Urothelium cell line (cell line): ENCODE measurements around the gene CSRP3.

ENCODE experiments used
- DNase-seq: peaks from one replicate; pipeline ENCODE4 v3.0.0; 2011; ENCODE audit warnings: low spot score, mixed read lengths
- FAIRE-seq: peaks from 2 replicates; lab custom pipeline; 2011; peaks lifted over from hg19 to GRCh38; lab: Jason Lieb, UNC

Gene CSRP3

DNA sequence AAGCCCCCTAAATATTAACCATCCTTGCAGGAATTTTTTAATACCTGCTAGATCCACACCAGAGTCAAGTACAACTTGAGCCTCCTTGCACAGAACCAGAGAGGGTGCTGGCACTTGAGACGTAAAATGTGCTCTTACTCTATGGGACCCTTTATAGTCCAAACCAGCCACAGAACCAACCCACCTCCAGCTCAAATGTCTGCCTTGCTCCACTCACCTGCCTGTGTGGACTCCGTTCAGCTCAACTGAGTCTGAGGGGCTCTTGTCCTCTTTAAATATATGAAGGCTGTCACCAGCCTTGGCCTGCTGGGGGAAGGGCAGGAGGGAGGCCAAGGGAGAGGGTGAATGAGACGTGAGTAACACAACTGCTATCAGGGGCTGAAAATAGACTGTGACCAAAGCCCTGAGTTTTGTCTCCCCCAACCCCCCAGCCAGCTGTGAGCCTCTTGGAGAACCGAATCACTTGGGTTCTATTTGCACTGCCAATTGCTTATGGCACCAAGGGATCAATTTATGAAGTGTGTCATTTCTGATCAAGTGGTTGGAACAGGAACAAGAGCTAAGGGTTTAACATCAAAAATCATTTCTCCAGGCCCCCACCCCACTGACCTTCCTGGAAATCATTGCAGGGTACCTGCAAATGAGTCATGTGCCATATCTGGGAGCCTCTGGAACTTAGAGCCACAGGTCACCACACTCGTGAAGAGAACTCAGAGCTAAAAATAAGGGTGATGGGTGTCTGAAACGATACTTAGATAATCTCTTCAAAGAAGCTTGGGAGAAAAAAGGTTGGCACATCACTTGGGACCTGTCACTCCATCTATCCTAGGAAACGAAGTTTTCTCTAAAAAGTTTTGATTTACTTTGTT, at the start of gene CSRP3:
CSRP3 (minus strand) TSS at position 247 of the 869 bp plus-strand sequence. CDS start 9,535 bp downstream, outside the sequence.
- DNase-seq: peak; percentile 23

DNA sequence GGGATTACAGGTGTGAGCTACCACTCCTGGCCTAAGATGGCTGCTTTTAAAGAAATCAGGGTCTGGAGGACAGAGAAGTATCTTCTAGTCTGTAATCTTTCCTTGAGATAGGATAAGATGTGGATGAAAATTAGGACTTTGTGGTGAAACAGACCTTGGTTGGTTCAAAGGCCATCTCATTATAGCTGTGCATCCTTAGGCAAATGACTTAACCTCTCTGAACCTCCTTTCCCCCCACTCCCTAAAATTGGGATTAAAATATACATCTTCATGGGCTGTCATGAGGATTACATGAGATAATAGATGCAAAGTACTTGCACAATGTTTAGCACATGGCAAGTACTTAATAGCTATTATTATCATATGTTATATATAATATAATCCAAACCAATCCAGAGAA, 49.8 kb upstream of the CSRP3 start:
- no peak for DNase-seq
- FAIRE-seq: no peak

More for the DNA sequence above, at the start of gene CSRP3:
- FAIRE-seq: no peak

DNA sequence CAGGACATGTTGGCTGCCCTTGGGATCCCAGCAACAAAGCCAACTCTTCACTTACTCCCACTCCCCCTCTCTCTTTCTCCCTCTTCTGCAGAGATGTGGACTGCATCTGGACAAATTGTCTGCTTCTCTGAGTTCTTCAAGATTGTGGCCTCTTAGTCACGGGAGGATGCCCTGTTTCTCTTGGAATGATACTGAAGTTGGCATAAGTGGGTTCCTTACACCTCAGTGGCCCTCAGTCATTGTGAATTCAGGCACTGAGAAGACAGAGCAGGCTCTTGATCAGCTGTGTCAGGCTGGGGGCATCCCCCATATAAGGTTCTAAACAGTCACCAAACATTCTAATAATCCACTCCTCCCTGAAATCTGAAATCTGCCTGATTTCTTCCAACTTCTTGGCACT, 45.0 kb upstream of the CSRP3 start:
- DNase-seq (no peak), FAIRE-seq (no peak)

DNA sequence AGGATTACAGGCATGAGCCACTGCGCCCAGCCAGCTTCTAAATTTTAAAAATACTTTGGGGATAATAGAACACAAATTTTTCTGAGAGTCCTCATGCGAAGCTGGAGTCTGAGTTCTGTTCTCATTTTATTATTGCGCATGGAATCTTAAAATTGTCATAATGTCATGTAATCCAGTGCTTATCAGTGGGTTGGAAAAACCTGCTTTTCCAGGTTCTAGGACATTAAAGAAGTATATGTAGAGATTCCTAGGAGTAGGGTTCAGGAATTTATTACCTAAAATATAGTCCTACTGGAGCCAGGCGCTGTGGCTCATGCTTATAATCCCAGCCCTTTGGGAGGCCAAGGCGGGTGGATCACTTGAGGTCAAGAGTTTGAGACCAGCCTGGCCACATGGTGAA, 43.6 kb upstream of the CSRP3 start:
- DNase-seq (no peak), FAIRE-seq (no peak)

DNA sequence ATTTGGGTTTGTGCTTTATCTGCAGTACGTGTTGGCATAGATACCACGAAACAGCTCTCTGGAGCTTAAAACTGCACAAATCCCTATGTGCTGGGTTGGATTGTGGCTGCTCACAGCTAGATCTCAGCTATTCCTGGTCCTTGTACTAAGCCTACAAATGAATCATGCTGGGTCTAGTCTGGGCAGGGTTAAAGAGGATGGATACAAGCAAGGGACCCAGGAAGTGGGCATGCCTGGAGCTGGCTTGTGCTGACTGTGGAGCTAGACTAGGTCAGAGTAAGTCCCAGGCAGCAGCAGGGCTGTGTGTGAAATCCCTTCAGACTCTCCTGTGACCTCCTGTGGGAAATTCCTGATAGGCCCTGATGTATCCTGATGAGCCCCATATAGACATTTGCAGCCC, 42.8 kb upstream of the CSRP3 start:
- FAIRE-seq (no peak), DNase-seq (no peak)

DNA sequence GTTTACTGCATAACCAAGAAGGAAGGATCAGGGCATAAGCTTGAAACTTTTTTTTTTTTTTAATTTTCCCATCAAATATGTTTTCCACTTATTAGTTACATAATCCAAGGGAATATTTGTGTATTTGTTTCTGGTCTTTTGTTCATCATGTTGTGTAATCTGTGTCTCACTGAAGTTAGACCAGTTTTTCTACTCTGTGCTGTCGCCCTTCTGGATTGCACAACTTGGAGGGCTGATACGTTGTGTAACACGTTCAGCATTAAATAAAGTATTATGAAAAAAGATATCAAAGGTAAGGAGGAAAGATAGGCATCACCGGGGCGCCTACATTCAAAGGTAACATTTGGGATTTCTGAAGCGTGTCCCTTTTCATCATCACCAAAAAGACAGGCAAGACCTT, 42.3 kb upstream of the CSRP3 start:
- DNase-seq (no peak), FAIRE-seq (no peak)

DNA sequence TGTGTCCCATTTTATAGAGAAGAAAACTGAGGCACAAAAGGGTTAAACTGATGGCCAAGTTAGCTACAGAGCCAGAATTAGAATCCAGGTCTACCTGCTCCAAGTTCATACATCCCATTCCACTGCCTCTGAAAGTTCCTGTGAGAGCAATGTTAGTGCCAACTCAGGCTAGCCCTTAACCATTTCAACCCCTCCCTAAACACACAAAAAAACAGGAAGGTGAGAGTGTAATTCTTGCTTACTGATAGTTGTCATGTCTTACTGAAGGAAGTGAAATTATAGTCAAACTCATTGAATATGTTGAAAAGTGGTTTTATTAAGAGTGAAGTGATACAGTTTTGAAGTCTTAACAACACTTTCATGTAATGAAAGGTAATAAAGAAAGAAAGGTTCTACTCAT, 41.8 kb upstream of the CSRP3 start:
- FAIRE-seq: no peak
- no peak for DNase-seq

DNA sequence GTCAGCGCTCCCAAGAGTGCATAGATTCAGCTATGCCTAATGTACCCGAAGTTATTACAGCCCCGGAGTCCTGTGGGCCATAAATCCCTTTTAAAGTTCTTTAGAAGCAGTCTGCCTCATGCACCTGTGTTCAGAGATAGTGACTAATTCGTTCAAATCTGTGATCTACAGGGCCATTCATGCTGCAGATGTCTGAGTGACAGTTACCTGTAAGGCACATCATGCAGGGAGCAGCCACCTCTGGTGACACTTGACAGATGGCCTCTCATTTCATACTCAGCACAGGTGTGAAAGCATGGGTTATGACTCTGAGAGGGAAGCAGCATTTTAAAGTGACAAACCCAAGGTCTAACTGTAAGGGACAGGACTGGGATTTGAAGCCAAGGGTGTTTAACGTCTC, 41.4 kb upstream of the CSRP3 start:
- FAIRE-seq (no peak), DNase-seq (no peak)

DNA sequence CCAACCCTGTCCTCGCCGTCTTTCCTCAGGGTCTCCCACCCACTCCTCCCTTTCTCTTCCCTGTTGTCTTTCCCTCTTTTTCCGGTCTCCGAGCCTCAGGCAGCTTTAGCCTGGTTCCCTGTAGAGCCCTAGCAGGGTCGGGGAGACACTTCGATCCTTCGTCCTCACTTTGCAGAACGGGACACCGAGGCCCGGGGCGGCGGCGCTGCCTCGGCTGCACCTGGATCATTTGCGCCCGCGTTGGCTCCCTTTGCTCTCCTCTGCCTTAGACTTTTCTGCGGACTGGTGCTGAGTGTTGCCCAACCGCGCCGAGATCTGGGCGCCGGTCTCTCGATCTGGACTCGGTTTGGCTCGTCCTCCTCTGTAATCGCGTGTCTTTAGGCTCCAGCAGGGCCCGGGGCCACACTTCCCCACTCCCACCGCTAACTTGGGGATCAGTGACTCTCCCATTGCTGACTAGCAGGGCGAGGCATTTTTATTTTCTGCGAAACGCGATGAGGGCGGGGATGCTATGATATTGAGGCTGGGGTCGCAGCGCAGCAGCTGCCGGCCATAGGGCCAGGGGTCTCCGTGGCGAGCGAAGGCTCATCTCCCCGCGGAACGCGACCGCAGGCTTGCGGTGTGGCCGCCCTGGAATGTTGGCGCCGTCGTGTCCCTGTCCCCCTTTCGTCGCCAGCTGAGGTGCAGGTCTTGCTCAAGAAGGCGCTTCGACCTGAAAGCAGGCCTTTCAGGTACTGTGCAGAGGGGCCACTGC, 40.6 kb upstream of the CSRP3 start:
- FAIRE-seq: no peak
- no peak for DNase-seq

DNA sequence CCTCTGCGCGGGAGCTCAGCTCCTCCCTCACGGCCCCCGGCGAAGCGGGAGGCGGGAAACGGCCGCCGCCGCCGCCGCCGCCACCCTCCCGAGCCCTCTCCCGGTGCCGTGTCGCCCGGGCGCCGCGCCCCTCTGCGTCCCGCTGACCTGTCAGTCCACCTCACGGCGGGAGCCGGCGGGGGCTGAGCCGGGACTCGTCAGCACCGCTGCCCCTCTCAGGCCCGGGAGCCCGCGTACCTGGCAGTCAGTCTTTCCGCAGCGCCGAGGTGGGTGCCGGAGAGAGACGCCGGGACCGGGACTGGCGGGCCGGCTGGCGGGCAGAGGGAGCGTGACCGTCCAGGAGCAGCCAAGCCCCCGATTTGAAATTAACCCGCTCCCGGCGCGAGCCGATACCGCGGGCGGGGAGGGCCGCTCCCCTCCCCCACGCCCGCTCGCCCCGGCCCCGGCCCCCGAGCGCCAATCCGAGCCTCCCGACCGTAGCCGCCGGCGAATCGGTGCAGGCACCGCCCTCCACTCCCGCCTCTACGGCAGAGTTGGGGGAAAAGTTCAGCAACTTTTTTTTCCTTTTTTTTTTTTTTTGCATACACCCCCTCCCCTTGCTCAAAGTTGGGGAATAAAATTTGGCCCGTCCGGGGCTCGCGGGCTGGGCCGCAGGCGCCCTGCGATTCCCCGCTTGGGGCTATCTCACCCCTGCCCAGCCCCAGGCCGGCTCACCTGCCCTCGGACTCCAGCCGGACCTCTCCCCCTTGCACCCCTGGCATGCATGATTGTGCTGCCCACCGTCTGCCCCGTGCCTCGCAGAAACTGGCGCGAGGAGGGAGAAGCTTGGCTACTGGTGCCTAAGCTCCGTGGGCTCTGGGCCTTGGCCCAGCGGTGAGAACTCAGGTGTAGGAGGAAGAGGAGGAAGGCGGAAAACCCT, 39.7 kb upstream of the CSRP3 start:
- peak; percentile 60 for DNase-seq
- FAIRE-seq: no peak

DNA sequence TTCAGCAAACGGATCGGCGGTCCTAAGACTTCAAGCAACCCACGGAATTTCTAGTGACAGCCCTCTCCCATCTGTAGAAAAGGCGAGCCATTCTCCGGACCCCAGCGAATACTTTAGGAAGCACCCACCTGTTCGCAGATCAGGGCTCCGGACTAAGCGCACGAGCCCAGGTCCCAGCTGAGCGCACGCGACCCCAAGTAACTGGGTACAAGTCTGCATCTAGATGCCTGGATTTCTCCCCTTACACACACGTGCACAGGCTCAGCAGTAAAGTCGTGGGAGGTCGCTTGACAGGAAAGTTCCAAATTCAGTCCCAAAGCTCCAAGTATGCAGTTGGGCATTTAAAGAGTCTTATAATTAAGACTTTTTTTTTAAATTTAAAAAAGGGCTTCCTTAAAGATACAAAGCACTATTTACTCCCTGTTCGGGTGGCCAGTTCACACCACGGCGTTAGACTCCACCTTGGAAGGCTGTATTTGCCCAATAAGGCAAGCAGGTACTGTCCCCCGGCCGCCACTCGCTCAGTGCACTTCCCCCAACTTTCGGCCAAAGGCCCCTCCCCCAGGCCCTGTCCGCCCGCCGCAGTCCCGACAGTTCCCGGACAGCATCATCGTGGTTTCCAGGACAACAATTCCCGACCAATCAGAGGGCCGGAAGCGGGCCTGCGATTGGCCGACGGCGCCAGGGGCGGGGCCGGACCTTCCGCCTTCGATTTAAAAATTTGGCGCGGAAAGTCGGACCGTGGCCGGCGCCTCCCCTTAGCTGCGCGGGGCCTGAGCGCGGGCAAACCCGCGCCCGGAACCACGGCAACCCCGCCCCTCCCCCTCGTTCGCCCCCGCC, 38.9 kb upstream of the CSRP3 start, which contains the start of gene E2F8:
E2F8 (minus strand) TSS at position 526 of the 840 bp plus-strand sequence. CDS start 824 bp downstream, outside the sequence.
- FAIRE-seq (no peak), DNase-seq (peak; percentile 86)

DNA sequence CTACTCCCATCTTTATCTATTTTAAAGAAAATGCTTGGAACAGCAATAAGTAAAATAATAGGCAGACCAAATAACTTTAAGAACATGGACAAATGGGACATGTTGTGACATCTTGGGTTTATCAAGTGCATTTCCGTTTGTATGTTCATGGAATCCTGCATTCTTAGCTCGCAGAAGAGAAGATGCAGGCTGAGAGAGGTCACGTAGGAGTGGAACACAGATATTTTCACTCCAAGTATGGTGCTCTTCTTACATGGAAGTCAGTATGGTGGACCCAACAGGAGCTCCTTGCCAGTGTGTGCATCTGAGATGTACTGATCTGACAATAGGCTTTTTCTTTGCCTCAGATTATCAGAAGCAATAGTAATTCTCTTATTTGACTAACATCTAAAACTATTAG, 37.3 kb upstream of the CSRP3 start:
- DNase-seq (no peak), FAIRE-seq (no peak)

DNA sequence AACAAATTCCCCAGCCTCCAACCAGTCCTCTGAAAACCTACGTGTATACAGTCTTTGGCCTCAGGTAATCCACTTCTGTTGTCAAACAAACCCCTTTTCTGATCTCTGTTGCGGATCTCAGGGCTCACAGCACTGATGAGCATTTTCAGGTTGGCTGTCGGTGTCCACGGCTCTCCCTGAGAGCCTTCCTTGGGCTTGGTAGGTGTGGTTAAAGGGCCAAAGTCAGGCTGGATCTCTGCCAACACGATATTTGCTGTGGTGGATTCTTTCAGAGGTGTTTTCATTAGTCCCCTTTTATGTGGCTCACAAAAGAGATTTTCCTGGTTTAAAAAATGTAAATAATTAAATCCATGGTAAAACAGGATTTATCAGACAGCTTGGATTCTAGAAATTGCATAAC, 36.0 kb upstream of the CSRP3 start:
- DNase-seq (no peak), FAIRE-seq (no peak)

DNA sequence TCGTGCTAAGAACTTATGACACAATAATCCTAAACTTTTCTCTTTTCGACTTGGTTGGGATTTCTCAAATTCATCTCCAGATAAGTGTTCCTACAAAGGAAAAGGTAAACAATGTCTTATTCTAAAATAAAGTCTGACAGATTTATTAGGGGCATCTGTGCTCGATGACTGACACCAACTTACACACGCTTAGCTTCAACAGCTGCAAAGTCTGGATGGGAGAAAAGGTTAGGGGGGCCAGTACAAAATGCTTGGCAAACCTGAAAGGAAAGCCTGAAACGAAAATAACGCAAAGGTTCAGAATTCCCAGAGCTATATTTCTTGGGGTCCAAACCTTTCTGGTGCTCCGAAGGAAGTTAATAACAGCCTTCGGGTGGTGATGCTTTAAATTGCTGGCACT, 35.6 kb upstream of the CSRP3 start:
- FAIRE-seq (no peak), DNase-seq (no peak)

DNA sequence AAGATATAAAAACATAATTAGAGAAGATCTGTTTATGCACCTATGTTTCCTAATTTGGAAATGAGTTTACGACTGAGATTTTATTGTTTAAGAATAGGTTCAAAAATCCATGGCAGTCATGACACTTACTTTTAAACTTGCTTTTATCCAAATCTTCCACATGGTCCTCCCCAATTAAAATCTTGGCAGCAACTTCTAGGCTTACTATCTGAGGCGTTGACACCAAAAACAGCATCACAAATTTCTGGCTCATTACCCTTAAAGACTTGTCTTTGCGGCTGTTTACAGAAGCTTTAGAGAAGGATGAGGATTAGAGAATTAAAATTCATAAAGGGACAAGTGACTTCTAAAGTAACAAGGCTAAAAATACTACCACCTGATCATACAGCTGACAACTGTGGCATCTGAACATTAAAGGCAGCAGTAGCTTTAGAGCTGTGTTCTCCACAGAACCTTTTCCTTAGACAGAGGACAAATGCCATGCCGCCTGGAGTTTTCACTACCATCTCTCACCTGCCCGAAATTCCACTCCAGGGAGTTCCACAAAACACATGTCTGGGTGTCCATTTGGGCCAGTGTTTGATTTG, 32.5 kb upstream of the CSRP3 start:
- FAIRE-seq (no peak), DNase-seq (no peak)

DNA sequence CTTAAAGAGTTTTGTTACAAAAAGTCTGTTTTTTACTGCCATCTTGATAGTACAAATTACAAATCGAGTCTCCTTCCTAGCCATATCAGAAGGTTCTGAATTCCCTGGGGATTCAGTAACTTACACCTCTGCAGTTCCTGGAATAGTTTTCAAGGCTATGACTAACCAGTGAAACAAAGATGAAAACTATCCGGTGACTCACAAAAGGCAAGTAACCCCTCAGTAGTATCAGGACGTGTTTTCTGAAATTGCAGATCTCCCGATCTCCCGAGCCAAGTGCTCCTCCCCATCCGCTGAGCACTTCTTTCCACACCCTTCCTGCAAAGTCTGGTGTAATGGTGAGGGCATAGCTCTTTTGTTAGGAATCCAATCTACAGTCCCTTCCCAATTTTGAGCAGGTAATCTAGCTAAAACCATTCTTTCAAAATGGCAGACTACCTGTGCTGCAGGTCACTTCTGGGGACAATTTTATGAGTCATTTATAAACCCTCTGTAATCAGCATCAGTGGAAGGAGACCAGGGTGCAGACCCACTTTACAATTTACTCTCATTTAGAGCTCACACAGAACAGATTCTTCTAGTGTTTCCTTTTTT, 31.2 kb upstream of the CSRP3 start:
- DNase-seq: peak; percentile 75
- no peak for FAIRE-seq

DNA sequence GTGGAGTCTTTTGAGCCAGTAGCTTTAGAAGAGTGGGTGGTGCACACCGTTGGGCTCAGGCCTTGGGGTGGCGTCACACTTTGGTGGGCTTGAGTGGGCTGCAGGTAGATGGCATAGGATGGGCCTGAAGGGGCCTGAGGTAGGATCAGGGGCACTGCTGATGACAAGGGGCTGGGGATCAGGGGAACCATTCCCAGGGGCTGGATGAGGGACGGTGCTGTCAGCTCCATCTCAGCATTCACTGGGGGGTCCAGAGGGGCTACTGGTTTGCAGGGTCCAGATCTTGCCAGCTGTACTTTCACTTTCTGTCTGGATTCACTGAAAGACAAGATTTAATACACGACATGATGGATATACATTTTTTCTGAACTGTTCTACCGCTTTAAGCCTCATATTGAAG, 27.9 kb upstream of the CSRP3 start:
- DNase-seq (no peak), FAIRE-seq (no peak)

DNA sequence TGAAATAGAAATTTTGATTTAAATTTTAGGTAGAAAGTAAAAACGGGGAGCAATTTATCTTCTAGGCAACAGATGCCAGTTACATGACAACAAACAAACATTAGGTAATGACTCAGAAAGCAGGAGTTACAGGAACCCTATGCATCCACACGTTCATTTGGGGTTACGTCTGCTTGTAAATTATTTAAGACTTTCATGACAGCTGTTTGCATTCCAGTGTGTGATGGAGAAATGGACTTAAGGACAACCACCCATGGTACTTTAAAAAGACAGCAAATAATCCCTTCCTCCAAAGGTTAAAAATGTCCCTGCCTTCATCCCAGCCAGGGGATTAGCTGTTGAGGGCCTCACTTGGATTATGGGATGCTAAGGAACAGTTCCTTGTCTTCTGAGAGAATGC, 27.2 kb upstream of the CSRP3 start:
- no peak for DNase-seq

More for the DNA sequence above, 27.2 kb upstream of the CSRP3 start:
- FAIRE-seq: no peak
